ENCODE measurements around the gene FAM163A. TPM values are rescaled to one million over a fixed set of nuclear protein-coding genes. Genes with fewer than 3 reads are reported as not detected.

The FAM163A gene
- total and polyA plus RNA-seq, 9 of the 15 experiments (the other 6 are each of a cell fraction or from before 2014, with no cell fraction given), result not detected

DNA sequence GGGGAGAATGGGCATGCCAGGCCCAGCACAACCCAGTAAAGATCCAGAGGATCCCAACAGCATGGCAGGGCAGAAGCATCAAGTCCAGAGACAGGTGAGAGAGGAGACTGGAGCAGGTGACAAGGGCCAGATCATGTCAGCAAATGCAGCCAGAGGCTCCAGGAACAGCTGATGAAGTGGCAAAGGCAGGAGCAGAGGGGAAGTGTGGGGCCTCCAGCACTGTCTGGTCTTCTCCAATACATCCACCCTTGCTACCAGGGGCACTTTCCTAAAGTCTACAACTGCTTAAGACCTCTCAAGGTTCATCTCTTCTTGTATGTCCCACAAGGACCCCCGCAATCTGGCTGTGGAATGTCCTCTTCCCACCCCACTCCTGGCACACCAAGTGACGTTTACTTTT lies 17.4 kb downstream of the FAM163A start:
- H3K36me3 ChIP-seq (ENCODE audit: control insufficient read depth, insufficient read depth, low read length), result no peaks in the 10 kb centered on the region
- intact Hi-C loops (cut with micrococcal nuclease), result no loop called here
- in situ Hi-C loops (cut with MboI), result no loop called here
- WGBS (ENCODE audit: insufficient coverage, low coverage, missing lambda C conversion rate), result 0% methylated on average over 2 of the region's 2 CpGs
- ATAC-seq (no peak), DNase-seq (ENCODE audit: extremely low read depth in 1 of 4, low spot score in 3 of 4) (no peak), FAIRE-seq (no peak)
- CTCF ChIA-PET (ENCODE audit: low intra/inter-chr PET ratio), result no interaction called here
- no peaks in the 10 kb centered on the region for H3K9me3 ChIP-seq (replicated peaks; ENCODE audit: control insufficient read depth, insufficient read depth, low read depth, low read length)
- no peaks in the 10 kb centered on the region for H3K9me1 ChIP-seq (ENCODE audit: control insufficient read depth, insufficient read depth, low read length)
- no peaks in the 10 kb centered on the region for H4K20me1 ChIP-seq (replicated peaks; ENCODE audit: control insufficient read depth, insufficient read depth, low read length)
- H3K9ac ChIP-seq (ENCODE audit: insufficient read depth in 1 of 2, low read depth in 2 of 2, low read length in 2 of 2), result no peak overlapping the region
- H3K27ac ChIP-seq (ENCODE audit: extremely low read depth, low read depth, low read length), result no peak overlapping the region
- no peak overlapping the region for H2AFZ ChIP-seq (ENCODE audit: low read depth, low read length)
- H3K27me3 ChIP-seq (ENCODE audit: control insufficient read depth in 2 of 2, insufficient read depth in 2 of 2, low read length in 2 of 2), result peaks cover 19 to 20% of the 10 kb centered on the region in 2 experiments
- H3K4me1 ChIP-seq (replicated peaks in 1 of 2; ENCODE audit: control insufficient read depth in 2 of 2, insufficient read depth in 2 of 2, low read length in 2 of 2), result no peaks in the 10 kb centered on the region
- TF ChIP-seq STAT5B (CRISPR knock-in tag; IDR thresholded peaks at IDR 0.05) (no peak), LCOR (CRISPR knock-in tag; IDR thresholded peaks at IDR 0.05) (no peak), PHF8 (IDR thresholded peaks at IDR 0.05; ENCODE audit: borderline replicate concordance, low read length) (no peak)
- TF ChIP-seq, protein P1, sequence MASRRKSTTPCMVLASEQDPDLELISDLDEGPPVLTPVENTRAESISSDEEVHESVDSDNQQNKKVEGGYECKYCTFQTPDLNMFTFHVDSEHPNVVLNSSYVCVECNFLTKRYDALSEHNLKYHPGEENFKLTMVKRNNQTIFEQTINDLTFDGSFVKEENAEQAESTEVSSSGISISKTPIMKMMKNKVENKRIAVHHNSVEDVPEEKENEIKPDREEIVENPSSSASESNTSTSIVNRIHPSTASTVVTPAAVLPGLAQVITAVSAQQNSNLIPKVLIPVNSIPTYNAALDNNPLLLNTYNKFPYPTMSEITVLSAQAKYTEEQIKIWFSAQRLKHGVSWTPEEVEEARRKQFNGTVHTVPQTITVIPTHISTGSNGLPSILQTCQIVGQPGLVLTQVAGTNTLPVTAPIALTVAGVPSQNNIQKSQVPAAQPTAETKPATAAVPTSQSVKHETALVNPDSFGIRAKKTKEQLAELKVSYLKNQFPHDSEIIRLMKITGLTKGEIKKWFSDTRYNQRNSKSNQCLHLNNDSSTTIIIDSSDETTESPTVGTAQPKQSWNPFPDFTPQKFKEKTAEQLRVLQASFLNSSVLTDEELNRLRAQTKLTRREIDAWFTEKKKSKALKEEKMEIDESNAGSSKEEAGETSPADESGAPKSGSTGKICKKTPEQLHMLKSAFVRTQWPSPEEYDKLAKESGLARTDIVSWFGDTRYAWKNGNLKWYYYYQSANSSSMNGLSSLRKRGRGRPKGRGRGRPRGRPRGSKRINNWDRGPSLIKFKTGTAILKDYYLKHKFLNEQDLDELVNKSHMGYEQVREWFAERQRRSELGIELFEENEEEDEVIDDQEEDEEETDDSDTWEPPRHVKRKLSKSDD (conservative IDR thresholded peaks at IDR 0.05; ENCODE audit: low read length), result no peak
- TF ChIP-seq, protein P2, sequence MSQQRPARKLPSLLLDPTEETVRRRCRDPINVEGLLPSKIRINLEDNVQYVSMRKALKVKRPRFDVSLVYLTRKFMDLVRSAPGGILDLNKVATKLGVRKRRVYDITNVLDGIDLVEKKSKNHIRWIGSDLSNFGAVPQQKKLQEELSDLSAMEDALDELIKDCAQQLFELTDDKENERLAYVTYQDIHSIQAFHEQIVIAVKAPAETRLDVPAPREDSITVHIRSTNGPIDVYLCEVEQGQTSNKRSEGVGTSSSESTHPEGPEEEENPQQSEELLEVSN (IDR thresholded peaks at IDR 0.05; ENCODE audit: borderline replicate concordance in 1 of 2, extremely low read depth in 1 of 2, insufficient read depth in 1 of 2, insufficient read length in 1 of 2, low read depth in 1 of 2, low read length in 1 of 2, poor library complexity in 1 of 2, severe bottlenecking in 1 of 2), result no peak
- H3K4me3 ChIP-seq, result no peak overlapping the region
- H3K79me2 ChIP-seq (ENCODE audit: control insufficient read depth, insufficient read depth, low read length), result no peaks in the 10 kb centered on the region
- BruUV-seq (replicated peaks), result no TSS peak
- POLR2A ChIA-PET, result no interaction called here
- no peak overlapping the region for H3K4me2 ChIP-seq (ENCODE audit: insufficient read depth, low read length)
